Activated CD4-positive, alpha-beta T cell treated with anti-CD3 and anti-CD28 coated beads, Interleukin-2, amount 10 ng/mL, durations not matched to agents 24 days and 14 days (primary cell): ENCODE data around the gene PRSS56. TPM values are rescaled to one million over a fixed set of nuclear protein-coding genes. Genes with fewer than 3 reads are reported as not detected.

Experiments used
- DNase-seq: peaks from one replicate; pipeline ENCODE4 v3.0.0; 2022
- H3K27ac Mint-ChIP-seq: one replicate; pipeline ENCODE4 v1.8.0; 2022; ENCODE audit warnings: mild to moderate bottlenecking, mixed read lengths
- H3K27me3 Mint-ChIP-seq: one replicate; pipeline ENCODE4 v1.8.0; 2022; ENCODE audit warnings: mixed read lengths
- H3K36me3 Mint-ChIP-seq: one replicate; pipeline ENCODE4 v1.8.0; 2022; ENCODE audit warnings: low read depth, mild to moderate bottlenecking, mixed read lengths
- H3K4me1 Mint-ChIP-seq: one replicate; pipeline ENCODE4 v1.8.0; 2021; ENCODE audit warnings: mixed read lengths
- H3K4me3 Mint-ChIP-seq: one replicate; pipeline ENCODE4 v1.8.0; 2022; ENCODE audit warnings: mild to moderate bottlenecking, moderate library complexity, mixed read lengths
- H3K9me3 Mint-ChIP-seq: one replicate; pipeline ENCODE4 v1.8.0; 2021; ENCODE audit warnings: mixed read lengths
- intact Hi-C: fragments of 100-400 bp; cut with micrococcal nuclease; formaldehyde crosslinking; loops from one replicate; pipeline ENCODE4 v1.15.1; 2023
- total RNA-seq: library from RNA; stranded (reverse); gene quantifications from 2 replicates; pipeline ENCODE4 v1.2.3, GENCODE V29; 2022

The PRSS56 gene
- total RNA-seq: not detected in 2 replicates

- Mint-ChIP-seq H3K9me3 (no peaks in the 10 kb centered on the region), H3K27ac (no peak within 1 kb of the TSS), H3K27me3 (peaks cover 24% of the 10 kb centered on the region), H3K4me3 (no peak within 1 kb of the TSS), H3K4me1 (peaks cover 2% of the 10 kb centered on the region), H3K36me3 (no peaks in the 10 kb centered on the region)
- no peak for DNase-seq
- intact Hi-C loops: no loop called here
These were observed at the start of gene PRSS56 for GRCh38 chr2:232519581-232520438. Gene PRSS56 (plus strand): TSS chr2:232520388. CDS start chr2:232520599, 211 bp downstream.

- peaks cover 38% of the 10 kb centered on the region for H3K27me3 Mint-ChIP-seq
- intact Hi-C loops: no loop called here
- H3K27ac Mint-ChIP-seq: no peak overlapping the region
- DNase-seq: no peak
- no peaks in the 10 kb centered on the region for H3K36me3 Mint-ChIP-seq
- peaks cover 5% of the 10 kb centered on the region for H3K9me3 Mint-ChIP-seq
- no peak overlapping the region for H3K4me3 Mint-ChIP-seq
- no peaks in the 10 kb centered on the region for H3K4me1 Mint-ChIP-seq
These were observed 46.7 kb upstream of the PRSS56 start for GRCh38 chr2:232473467-232473890.

GRCh38 chr2:232476045-232476444 lies 44.1 kb upstream of the PRSS56 start:
- Mint-ChIP-seq H3K27me3 (peaks cover 23% of the 10 kb centered on the region), H3K4me3 (no peak overlapping the region), H3K4me1 (no peaks in the 10 kb centered on the region), H3K27ac (no peak overlapping the region), H3K36me3 (no peaks in the 10 kb centered on the region), H3K9me3 (peaks cover 5% of the 10 kb centered on the region)
- intact Hi-C loops: no loop called here
- DNase-seq: no peak

- H3K4me1 Mint-ChIP-seq: no peaks in the 10 kb centered on the region
- H3K27ac Mint-ChIP-seq: no peak overlapping the region
- intact Hi-C loops: no loop called here
- H3K9me3 Mint-ChIP-seq: peaks cover under 1% of the 10 kb centered on the region
- H3K4me3 Mint-ChIP-seq: no peak overlapping the region
- DNase-seq: no peak
- H3K36me3 Mint-ChIP-seq: no peaks in the 10 kb centered on the region
- peaks cover 17% of the 10 kb centered on the region for H3K27me3 Mint-ChIP-seq
These were observed 43.4 kb upstream of the PRSS56 start for GRCh38 chr2:232476791-232477190.

GRCh38 chr2:232477751-232478510 lies 42.3 kb upstream of the PRSS56 start:
- H3K27ac Mint-ChIP-seq: no peak overlapping the region
- H3K36me3 Mint-ChIP-seq: no peaks in the 10 kb centered on the region
- H3K9me3 Mint-ChIP-seq: no peaks in the 10 kb centered on the region
- intact Hi-C loops: no loop called here
- H3K4me1 Mint-ChIP-seq: no peaks in the 10 kb centered on the region
- peaks cover 6% of the 10 kb centered on the region for H3K27me3 Mint-ChIP-seq
- H3K4me3 Mint-ChIP-seq: no peak overlapping the region
- no peak for DNase-seq

GRCh38 chr2:232478571-232479340 lies 41.4 kb upstream of the PRSS56 start:
- H3K27ac Mint-ChIP-seq: no peak overlapping the region
- no peaks in the 10 kb centered on the region for H3K36me3 Mint-ChIP-seq
- no peaks in the 10 kb centered on the region for H3K9me3 Mint-ChIP-seq
- intact Hi-C loops: no loop called here
- no peaks in the 10 kb centered on the region for H3K4me1 Mint-ChIP-seq
- H3K27me3 Mint-ChIP-seq: peaks cover 3% of the 10 kb centered on the region
- no peak for DNase-seq
- no peak overlapping the region for H3K4me3 Mint-ChIP-seq

GRCh38 chr2:232479341-232480200 lies 40.6 kb upstream of the PRSS56 start:
- no peak overlapping the region for H3K4me3 Mint-ChIP-seq
- intact Hi-C loops: loop anchor here (10.0 kb wide), 1 partner anchor 65 kb away; no protein-coding TSS in a partner anchor
- H3K4me1 Mint-ChIP-seq: no peaks in the 10 kb centered on the region
- no peak for DNase-seq
- no peaks in the 10 kb centered on the region for H3K36me3 Mint-ChIP-seq
- H3K27ac Mint-ChIP-seq: no peak overlapping the region
- H3K27me3 Mint-ChIP-seq: peaks cover 10% of the 10 kb centered on the region
- no peaks in the 10 kb centered on the region for H3K9me3 Mint-ChIP-seq

- Mint-ChIP-seq H3K4me1 (peaks cover 4% of the 10 kb centered on the region), H3K27ac (no peak overlapping the region), H3K4me3 (no peak overlapping the region), H3K27me3 (peaks cover 19% of the 10 kb centered on the region), H3K9me3 (no peaks in the 10 kb centered on the region), H3K36me3 (no peaks in the 10 kb centered on the region)
- no peak for DNase-seq
- intact Hi-C loops: loop anchor here (10.0 kb wide), 1 partner anchor 66 kb away; no protein-coding TSS in a partner anchor
These were observed 39.7 kb upstream of the PRSS56 start for GRCh38 chr2:232480201-232481190.

- peaks cover 17% of the 10 kb centered on the region for H3K27me3 Mint-ChIP-seq
- H3K4me1 Mint-ChIP-seq: peaks cover 4% of the 10 kb centered on the region
- intact Hi-C loops: loop anchor here (10.0 kb wide), 1 partner anchor 67 kb away; no protein-coding TSS in a partner anchor
- no peaks in the 10 kb centered on the region for H3K9me3 Mint-ChIP-seq
- DNase-seq: no peak
- no peaks in the 10 kb centered on the region for H3K36me3 Mint-ChIP-seq
- no peak overlapping the region for H3K27ac Mint-ChIP-seq
- H3K4me3 Mint-ChIP-seq: no peak overlapping the region
These were observed 38.7 kb upstream of the PRSS56 start for GRCh38 chr2:232481322-232482140.

- Mint-ChIP-seq H3K4me3 (no peak overlapping the region), H3K36me3 (no peaks in the 10 kb centered on the region), H3K27me3 (peaks cover 19% of the 10 kb centered on the region), H3K27ac (no peak overlapping the region), H3K4me1 (peaks cover 4% of the 10 kb centered on the region), H3K9me3 (no peaks in the 10 kb centered on the region)
- DNase-seq: no peak
- intact Hi-C loops: loop anchor here (10.0 kb wide), 1 partner anchor 68 kb away; no protein-coding TSS in a partner anchor
These were observed 37.6 kb upstream of the PRSS56 start for GRCh38 chr2:232482301-232483238.
